T1000 (cell line): Measurements from ENCODE around the gene TENM3.
"Not testable (repeated sequence)": the region's sequence is repeated elsewhere in the genome, so short reads cannot be mapped to it uniquely, and the experiment has no call there.

Experiments used
- DNase-seq: peaks from one replicate; lab custom pipeline; 2025; ENCODE audit warnings: mixed read lengths; lab: John Stamatoyannopoulos, UW

TENM3 gene

GRCh38 chr4:182243204-182243603 is at the start of gene TENM3:
TSS of gene TENM3 (plus strand) at chr4:182243402. CDS start at chr4:182324021, 80,619 bp downstream.
- DNase-seq = not testable (repeated sequence)

GRCh38 chr4:182194091-182194824 is 48.9 kb upstream of the TENM3 start:
- DNase-seq = no peak

- no peak for DNase-seq
Observed at GRCh38 chr4:182197611-182198010, 45.6 kb upstream of the TENM3 start.

GRCh38 chr4:182201871-182202270 is 41.3 kb upstream of the TENM3 start:
- DNase-seq = no peak

- no peak for DNase-seq
Observed at GRCh38 chr4:182202650-182203049, 40.6 kb upstream of the TENM3 start.

GRCh38 chr4:182203872-182204411 is 39.3 kb upstream of the TENM3 start:
- no peak for DNase-seq

GRCh38 chr4:182205306-182205705 is 37.9 kb upstream of the TENM3 start:
- DNase-seq = no peak

GRCh38 chr4:182206266-182206665 is 36.9 kb upstream of the TENM3 start:
- no peak for DNase-seq

GRCh38 chr4:182206916-182207315 is 36.3 kb upstream of the TENM3 start:
- DNase-seq = no peak

- no peak for DNase-seq
Observed at GRCh38 chr4:182207830-182208396, 35.3 kb upstream of the TENM3 start.

- DNase-seq = no peak
Observed at GRCh38 chr4:182208526-182209050, 34.6 kb upstream of the TENM3 start.

- no peak for DNase-seq
Observed at GRCh38 chr4:182212211-182212761, 30.9 kb upstream of the TENM3 start.

- no peak for DNase-seq
Observed at GRCh38 chr4:182213004-182213403, 30.2 kb upstream of the TENM3 start.

- DNase-seq = no peak
Observed at GRCh38 chr4:182215148-182215547, 28.1 kb upstream of the TENM3 start.

GRCh38 chr4:182216005-182216404 is 27.2 kb upstream of the TENM3 start:
- DNase-seq = no peak

- DNase-seq = no peak
Observed at GRCh38 chr4:182219411-182220056, 23.7 kb upstream of the TENM3 start.

GRCh38 chr4:182221987-182222386 is 21.2 kb upstream of the TENM3 start:
- DNase-seq = no peak

GRCh38 chr4:182222766-182223165 is 20.4 kb upstream of the TENM3 start:
- no peak for DNase-seq

GRCh38 chr4:182223708-182224107 is 19.5 kb upstream of the TENM3 start:
- no peak for DNase-seq

- DNase-seq = no peak
Observed at GRCh38 chr4:182224192-182224850, 18.9 kb upstream of the TENM3 start.

GRCh38 chr4:182225257-182225852 is 17.8 kb upstream of the TENM3 start:
- no peak for DNase-seq
